ENCODE results near the gene EHHADH.
"Not testable (repeated sequence)": the region's sequence is repeated elsewhere in the genome, so short reads cannot be mapped to it uniquely, and the experiment has no call there.

EHHADH gene

GRCh38 chr3:185253645-185254410 is at the start of gene EHHADH:
TSS of gene EHHADH (minus strand) at chr3:185254049. CDS start at chr3:185254022, 27 bp downstream.
- DNase-seq (ENCODE audit: low read depth): peak; percentile 56

DNA sequence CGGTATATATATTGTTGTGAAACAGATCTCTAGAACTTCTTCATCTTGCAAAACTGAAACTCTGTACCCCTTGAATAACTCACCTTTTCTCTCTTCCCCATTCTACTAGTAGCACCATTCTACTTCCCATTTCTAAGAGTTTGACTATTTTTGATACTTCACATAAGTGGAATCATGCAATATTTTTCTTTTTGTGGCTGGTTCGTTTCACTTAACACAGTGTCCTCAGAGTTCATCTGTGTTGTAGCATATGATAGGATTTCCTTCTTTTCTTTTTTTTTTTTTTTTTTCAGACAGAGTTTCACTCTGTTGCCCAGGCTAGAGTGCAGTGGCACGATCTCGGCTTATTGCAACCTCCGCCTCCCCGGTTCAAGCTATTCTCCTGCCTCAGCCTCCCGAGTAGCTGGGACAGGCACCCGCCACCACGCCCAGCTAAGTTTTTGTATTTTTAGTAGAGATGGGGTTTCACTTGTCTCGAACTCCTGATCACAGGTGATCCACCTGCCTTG is 46.1 kb upstream of the EHHADH start:
- DNase-seq (ENCODE audit: low read depth): not testable (repeated sequence)

DNA sequence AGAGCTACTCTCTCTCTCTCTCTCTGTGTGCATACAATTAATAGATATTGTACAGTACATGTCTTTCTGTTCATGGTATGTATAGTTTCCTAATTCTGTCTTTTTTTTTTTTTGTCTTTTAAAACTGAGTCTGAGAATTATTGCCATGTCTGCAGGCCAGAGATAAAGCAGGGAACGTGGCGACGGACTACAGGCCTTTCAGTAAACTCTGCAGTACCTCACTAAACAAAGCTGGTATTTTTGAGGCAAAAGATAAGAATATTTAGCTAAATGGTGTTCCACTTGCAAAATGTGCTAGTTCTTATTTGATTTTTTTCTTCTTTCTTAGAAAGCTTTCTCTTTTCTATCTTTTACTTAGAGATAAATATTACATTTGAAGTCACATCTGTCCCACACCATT is 44.0 kb upstream of the EHHADH start:
- DNase-seq (ENCODE audit: low read depth): no peak

- DNase-seq (ENCODE audit: low read depth): no peak
Observed at GRCh38 chr3:185292238-185292637, 38.4 kb upstream of the EHHADH start.

DNA sequence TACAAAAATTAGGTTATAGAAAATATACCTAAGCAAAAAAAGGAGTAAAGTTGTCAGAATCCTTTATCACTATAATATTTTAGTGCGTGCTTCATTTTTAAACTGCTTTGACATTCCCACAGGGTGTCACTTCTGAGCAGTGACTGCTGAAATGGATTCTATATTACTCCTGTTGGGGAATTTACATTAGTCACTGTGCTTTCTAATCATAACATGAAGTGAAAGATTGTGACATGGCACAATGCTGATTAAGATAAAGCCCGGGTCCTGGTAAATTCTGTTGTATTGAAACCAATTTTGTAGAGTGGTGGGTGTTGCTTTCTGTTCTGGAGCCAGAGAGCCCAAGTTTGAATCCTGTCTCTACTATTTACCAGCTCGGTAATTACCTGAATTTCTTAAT is 36.4 kb upstream of the EHHADH start:
- no peak for DNase-seq (ENCODE audit: low read depth)

- no peak for DNase-seq (ENCODE audit: low read depth)
Observed at GRCh38 chr3:185283374-185283935, 29.6 kb upstream of the EHHADH start.

GRCh38 chr3:185282696-185283373 is 29.0 kb upstream of the EHHADH start:
- DNase-seq (ENCODE audit: low read depth): peak; percentile 91

DNA sequence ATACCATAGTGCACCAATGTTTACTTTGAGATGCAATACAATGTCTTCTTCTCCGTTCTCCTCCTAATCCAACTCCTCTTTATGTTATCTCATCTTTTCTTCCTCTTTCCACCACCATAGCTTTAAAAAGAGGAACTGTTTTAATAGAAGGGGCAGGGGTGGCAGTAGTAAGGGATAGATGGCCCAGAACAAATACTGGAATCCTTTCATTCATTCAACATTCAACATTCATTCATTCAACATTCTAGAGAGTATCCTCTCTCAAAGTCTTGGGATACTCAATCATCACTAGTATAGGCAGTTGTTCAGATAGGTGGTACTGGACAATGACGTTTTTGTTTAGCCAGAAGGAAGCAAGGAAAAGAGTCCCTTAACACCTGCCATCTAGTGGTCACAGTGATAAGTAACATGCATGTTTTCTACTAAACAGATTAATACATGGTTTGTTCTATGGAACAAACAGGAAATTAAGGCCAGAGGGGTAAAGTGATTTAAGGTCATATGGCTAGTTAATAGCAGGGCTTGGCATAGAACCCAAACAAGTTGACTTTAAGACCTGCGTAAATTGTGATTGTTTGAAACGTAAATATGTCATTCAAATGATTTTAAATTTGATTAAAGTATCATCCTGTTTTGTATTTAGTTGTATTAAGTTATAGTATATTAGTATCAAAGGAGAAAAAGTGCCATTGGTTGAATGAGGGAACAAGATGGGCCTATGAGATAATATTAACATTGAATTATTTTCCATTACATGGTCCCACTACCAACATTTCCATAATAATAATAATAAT is 26.9 kb upstream of the EHHADH start:
- no peak for DNase-seq (ENCODE audit: low read depth)

GRCh38 chr3:185279587-185280138 is 25.8 kb upstream of the EHHADH start:
- no peak for DNase-seq (ENCODE audit: low read depth)

DNA sequence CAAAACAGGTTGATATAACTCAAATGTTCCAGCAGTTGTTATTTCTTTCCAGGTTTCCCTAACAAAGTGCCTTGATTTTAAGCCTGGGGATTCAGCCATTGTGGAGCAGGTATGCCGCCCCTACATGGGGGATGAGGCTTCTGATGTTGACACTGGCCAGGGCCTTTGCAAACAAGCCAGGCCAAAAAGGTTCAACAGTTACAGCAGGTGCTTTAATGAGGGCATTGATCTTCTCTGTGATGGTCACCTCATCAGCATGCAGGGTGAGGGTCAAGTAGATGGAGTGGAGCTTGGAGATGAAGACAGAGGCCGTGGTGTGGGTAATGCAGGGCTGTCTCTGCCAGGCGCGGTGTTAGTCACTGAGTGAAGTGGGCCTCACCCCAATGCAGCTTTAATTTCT is 22.6 kb upstream of the EHHADH start:
- DNase-seq (ENCODE audit: low read depth): no peak

DNA sequence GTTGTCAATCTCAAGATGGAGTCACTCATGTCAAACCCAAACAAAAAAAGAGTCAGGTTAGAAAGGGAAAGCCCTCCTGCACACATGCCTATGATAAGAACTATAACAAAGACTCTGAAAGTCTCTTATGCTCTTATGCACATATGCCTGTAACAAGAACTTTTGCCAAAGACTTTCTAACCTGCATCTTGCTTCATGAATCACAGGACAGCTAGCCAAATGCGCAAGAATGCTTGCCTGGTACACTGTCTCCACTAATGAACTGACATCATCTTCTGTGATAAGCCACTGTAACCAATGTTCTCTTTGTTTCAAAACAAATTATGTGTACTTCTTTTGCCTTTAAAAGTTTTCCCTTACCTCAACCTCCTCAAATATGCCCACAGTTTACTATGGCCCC is 18.2 kb upstream of the EHHADH start:
- DNase-seq (ENCODE audit: low read depth): no peak

- DNase-seq (ENCODE audit: low read depth): no peak
Observed at GRCh38 chr3:185270956-185271332, 17.1 kb upstream of the EHHADH start.

GRCh38 chr3:185270262-185270955 is 16.6 kb upstream of the EHHADH start:
- no peak for DNase-seq (ENCODE audit: low read depth)

GRCh38 chr3:185268194-185268962 is 14.5 kb upstream of the EHHADH start:
- no peak for DNase-seq (ENCODE audit: low read depth)

GRCh38 chr3:185267193-185267592 is 13.3 kb upstream of the EHHADH start:
- DNase-seq (ENCODE audit: low read depth): no peak

GRCh38 chr3:185264849-185265553 is 11.2 kb upstream of the EHHADH start:
- DNase-seq (ENCODE audit: low read depth): no peak

GRCh38 chr3:185263423-185263822 is 9.6 kb upstream of the EHHADH start:
- no peak for DNase-seq (ENCODE audit: low read depth)

DNA sequence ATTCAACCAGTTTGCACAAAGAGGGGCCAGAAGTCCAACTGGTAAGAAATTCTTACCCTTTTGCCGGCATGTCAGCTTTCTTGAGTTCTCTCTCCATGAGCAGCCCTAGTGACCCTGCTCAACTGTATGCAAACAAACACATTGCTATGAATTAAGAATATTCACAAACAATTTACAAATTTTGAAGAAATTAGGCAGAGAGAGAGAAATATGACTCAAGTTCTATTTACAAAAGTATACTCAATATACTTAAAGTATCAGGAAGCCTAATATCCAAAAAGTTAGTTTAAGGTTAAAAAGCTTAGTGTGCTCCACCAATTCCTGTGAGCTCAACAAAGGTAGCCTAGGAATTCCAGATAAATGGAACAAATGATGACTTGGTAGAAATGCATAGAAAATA is 3.5 kb upstream of the EHHADH start:
- no peak for DNase-seq (ENCODE audit: low read depth)

GRCh38 chr3:185254799-185255198 is 950 bp upstream of the EHHADH start:
- DNase-seq (ENCODE audit: low read depth): no peak

DNA sequence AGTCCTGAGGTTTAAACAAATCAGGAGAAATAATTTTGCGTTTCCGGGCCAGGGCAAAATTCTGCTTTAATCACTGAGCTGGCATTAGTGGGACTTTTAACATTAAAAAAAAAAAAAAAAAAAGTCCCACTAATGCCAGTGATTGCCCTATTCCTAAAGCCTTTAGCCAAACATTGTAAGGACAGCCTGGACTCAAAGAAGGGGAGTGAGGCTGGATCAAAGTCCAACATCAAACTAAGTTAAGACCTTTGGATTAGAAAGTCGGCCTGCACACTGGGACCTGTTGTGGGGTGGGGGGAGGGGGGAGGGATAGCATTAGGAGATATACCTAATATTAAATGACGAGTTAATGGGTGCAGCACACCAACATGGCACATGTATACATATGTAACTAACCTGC is 716 bp downstream of the EHHADH start:
- not testable (repeated sequence) for DNase-seq (ENCODE audit: low read depth)

Measured in activated T-cell treated with anti-CD3 and anti-CD28 coated beads for 48 hours (primary cell).